Measurements from ENCODE around the gene KIAA0513. TPM values are rescaled to one million over a fixed set of nuclear protein-coding genes. Genes with fewer than 3 reads are reported as not detected.
"Not testable (repeated sequence)": the region's sequence is repeated elsewhere in the genome, so short reads cannot be mapped to it uniquely, and the experiment has no call there.

The KIAA0513 gene
- total RNA-seq, 1 experiment from 2014 or later, result 12.8 TPM

DNA sequence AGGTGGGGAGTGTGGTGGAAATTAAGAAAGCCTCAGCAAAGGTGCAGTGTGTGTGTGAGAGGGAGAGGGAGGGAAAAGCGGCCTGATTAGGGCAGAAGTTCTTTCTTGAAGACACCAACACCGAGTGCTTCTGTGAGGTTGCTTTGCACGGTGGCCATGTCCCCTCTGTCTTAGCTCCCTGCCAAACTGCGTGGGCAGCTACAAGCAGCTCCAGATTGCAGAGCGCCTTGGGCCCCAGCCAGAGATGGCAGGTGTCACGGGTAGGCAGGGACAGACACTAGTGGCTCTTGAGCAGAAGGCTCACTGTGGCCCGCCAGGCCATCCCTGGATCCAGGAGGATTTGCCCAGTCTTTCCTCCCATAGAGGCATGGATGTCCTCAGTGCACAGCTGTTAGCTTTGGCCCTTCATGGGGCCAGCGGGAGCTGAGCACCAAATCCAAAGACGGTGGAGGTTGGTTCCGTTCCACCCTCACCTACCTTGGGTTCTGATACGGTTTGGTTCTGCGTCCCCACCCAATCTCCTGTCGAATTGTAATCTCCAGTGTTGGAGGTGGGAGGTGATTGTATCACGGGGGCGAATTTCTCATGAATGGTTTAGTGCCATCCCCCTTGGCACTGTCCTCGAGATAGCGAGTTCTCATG lies 21.4 kb downstream of the KIAA0513 start:
- no peak for DNase-seq (ENCODE audit: low read depth)

- DNase-seq (ENCODE audit: low read depth), result no peak
Measured at GRCh38 chr16:85049706-85050305, 22.2 kb downstream of the KIAA0513 start.

DNA sequence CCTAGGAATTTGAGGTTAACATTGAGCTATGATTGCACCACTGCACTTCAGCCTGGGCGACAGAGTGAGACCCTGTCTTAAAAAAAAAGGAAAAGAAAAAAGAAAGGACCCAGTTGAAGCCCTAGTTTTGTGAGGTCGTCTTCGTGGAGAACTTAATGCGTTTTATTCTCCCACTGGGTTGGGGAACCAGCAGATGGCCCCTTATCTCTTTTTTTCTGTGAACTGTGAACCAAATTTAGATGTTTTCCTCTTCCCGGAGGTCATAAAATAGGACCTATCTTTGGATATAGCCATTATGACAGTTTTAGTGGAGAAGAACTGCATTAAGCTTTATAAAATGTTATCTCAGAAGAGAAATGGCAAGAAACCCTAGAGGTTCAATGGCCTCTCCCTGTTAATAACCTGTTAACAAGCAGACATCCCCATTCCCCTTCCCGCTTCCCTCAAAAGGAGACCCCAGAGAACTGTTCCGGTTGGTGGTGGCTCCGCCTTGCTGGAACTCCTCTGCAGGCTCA lies 23.5 kb downstream of the KIAA0513 start:
- no peak for DNase-seq (ENCODE audit: low read depth)

DNA sequence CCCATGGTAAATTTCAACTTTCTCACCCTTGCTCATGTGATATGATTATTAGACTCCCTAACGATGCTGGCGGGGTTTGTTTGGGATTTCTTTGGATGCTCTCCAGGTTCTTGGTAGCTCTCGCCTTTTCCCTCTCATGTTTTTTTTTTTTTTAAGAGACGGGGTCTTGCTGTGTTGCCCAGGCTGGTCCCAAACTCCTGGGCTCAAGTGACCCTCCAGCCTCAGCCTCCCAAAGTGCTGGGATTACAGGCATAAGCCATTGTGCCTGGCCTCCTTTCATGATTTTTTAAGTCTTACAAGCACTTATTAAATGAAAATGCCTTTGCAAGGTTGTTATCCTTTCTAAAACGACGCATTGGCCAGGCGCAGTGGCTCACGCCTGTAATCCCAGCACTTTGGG lies 24.1 kb downstream of the KIAA0513 start:
- no peak for DNase-seq (ENCODE audit: low read depth)

GRCh38 chr16:85052536-85052935 lies 24.9 kb downstream of the KIAA0513 start:
- peak; percentile 91 for DNase-seq (ENCODE audit: low read depth)

DNA sequence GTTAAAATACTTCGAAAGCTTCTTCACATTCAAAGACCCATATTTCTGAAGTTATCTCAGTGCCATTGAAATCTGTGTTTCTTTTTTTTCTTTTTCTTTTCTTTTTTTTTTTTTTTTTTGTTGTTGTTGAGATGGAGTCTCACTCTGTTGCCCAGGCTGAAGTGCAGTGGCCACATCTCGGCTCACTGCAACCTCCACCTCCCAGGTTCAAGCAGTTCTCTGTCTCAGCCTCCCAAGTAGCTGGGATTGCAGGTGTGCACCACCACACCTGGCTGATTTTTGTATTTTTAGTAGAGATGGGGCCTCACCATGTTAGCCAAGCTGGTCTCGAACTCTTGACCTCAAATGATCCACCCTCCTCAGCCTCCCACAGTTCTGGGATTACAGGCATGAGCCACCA lies 26.7 kb downstream of the KIAA0513 start:
- DNase-seq (ENCODE audit: low read depth), result not testable (repeated sequence)

GRCh38 chr16:85054948-85055492 lies 27.4 kb downstream of the KIAA0513 start:
- DNase-seq (ENCODE audit: low read depth), result no peak

- DNase-seq (ENCODE audit: low read depth), result peak; percentile 83
Measured at GRCh38 chr16:85055493-85056210, 28.1 kb downstream of the KIAA0513 start.

DNA sequence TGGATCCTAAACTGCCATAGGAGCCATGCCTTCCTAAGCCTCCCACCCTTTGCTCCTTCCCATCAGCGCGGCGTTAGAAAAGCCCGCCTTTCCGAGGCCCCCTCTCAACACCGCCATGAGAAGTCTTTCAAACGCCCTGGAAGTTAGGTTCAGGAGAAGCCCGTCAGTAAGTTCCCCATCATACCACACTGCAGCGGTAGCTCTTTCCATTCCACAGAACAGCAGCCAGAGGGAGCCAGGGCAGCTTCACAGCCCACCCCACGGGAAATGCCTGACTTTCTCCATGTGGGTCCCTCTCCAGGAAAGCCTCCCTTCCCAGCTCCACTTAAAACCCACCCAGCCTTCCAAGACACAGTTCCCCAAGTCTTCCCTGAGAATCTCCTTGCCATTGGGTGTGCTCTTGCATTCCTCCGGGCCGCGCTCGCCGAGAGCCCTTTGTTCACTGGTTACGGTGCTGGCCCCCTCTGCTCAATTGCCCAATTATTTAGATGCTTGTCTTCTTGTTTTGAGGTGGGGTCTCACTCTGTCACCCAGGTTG lies 28.7 kb downstream of the KIAA0513 start:
- DNase-seq (ENCODE audit: low read depth), result peak; percentile 22

- no peak for DNase-seq (ENCODE audit: low read depth)
Measured at GRCh38 chr16:85057212-85057889, 29.8 kb downstream of the KIAA0513 start.

DNA sequence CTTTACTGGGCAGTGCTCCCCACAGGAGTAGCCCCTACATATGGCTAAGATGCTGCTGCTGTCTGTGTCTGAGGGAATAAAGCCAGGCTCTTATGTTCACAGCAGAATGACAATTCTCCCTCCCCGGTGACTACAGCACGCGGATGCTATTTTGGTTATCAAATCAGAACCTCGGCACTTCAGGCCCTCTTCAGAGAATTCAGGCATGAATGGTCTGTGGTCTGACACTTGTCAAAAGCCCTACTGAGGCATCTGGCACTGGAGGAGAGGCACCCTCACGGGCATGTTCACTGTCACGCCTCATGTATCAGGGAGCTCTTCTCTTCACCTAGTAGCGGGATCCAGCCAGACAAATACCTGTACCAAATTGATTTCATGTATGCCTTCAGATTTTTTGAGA lies 30.4 kb downstream of the KIAA0513 start:
- DNase-seq (ENCODE audit: low read depth), result no peak

GRCh38 chr16:85058909-85059308 lies 31.3 kb downstream of the KIAA0513 start:
- no peak for DNase-seq (ENCODE audit: low read depth)

GRCh38 chr16:85061566-85061965 lies 34.0 kb downstream of the KIAA0513 start:
- DNase-seq (ENCODE audit: low read depth), result no peak

DNA sequence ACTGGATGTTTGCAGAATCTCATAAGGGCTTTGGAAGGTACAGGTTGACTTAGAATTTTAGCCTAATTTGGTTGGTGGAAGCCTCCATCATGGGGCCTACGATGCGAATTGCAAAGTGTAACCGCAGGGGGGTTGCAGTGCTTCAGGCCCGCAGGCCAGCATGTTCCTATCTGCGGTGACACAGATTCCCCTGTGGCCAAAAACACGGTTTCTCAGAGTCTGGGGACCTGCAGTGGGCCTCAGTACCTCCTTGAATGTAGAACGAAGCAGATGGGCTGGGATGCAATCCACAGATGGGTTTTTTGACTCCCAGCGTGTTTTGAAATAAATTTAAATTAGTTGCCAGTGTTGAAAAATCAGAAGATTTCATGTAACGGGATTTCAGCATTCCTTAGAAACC lies 34.7 kb downstream of the KIAA0513 start:
- no peak for DNase-seq (ENCODE audit: low read depth)

DNA sequence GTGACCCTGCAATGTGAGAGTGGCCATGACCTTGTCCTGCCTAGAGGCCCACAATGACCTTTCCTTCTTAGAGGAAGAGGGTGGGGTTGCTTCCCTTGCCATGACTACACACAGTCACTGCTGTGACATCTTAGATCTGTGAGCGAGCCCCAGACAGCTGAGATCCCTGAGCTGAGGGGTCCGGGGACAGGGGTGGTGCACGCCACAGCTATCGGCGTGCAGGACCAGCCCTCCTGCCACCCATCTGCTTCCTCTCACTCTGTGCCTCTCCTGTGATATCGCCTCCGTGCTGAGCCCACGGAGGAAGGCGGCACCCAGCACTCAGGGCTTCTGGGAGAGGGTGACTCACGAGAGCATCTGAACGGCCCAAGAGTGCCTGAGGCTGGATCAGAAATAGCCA lies 35.2 kb downstream of the KIAA0513 start:
- no peak for DNase-seq (ENCODE audit: low read depth)

DNA sequence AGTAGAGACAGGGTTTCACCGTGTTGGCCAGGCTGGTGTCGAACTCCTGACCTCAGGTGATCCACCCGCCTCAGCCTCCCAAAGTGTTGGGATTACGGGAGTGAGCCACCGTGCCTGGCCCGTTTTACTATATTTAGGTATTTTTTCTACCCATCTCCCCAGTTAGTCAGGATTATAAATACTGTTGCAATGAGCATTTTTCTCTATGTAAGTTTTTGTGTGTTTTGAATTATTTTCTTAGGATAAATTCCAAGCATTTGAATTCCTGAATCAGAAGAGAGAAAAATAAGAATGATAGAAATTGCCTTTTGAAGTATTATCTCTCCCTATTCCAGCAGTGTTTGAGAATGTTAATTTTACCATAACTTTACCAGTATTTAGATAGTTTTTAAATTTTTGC lies 36.6 kb downstream of the KIAA0513 start:
- DNase-seq (ENCODE audit: low read depth), result no peak

DNA sequence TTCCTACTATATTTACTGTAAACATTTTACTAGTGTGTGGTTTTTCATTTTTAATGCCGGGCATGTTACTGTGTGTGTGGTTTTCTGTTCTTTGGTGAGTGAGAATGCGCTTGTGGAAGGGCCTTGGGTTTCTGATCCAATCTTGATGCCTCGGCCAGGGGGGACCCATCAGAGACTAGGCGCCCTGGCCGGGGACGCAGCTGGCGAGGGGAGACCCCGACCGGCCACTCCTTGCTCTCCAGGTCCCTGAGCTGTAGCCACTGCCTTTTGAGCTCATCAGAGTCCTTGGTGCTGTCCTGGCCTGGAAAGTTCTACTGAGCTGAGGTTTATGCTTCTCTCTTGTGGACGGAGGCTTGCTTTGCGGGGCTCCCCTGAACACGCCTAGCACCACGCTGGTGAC lies 37.5 kb downstream of the KIAA0513 start:
- DNase-seq (ENCODE audit: low read depth), result no peak

DNA sequence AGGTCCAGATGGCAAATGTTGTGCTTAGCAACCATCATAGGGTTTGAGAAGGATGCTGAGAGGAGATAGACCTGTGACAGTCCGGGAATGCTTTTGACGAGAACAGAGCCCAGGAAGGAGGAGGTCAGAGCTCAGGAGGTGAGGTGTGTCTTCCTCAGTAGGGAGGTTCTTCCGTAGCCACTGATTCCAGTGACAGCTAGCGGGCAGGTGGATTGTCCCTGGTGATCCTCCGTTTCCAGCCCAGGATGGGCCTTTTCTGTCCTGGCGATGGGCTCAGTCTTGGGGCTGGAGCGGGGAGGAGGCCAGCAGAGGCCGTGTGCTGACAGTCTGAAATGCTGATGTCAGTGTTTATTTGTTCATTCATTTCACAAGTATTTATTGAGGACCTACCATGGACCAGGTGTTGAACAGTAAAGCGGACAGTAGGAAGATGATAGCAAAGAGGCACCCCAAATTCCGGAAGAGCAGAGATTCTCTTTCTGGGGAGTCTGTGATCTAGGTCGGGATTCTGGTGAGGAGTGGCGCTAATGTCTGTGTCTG lies 38.8 kb downstream of the KIAA0513 start:
- no peak for DNase-seq (ENCODE audit: low read depth)

GRCh38 chr16:85067024-85067423 lies 39.4 kb downstream of the KIAA0513 start:
- no peak for DNase-seq (ENCODE audit: low read depth)

- no peak for DNase-seq (ENCODE audit: low read depth)
Measured at GRCh38 chr16:85067426-85067825, 39.8 kb downstream of the KIAA0513 start.

DNA sequence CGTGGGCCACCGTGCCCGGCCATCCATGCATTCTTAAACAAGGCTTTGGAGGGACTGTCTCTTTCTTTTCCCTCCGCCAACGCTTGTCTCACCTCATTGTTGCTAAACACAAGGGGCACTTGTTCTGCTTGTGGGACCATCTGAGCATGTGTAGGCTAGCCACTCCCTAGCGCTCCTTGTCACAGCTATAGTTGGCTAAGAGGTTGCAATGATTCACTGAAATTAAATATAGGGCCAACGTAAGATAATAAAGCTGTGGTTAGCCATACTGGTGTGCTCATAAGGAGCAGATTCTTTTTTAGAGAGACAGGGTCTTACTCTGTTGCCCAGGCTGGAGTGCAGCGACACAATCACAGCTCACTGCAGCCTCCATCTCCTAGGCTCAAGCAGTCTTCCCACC lies 41.2 kb downstream of the KIAA0513 start:
- DNase-seq (ENCODE audit: low read depth), result peak; percentile 9
